ENCODE measurements around the gene GPHN. TPM values are rescaled to one million over a fixed set of nuclear protein-coding genes. Genes with fewer than 3 reads are reported as not detected.

GPHN gene
- polyA plus RNA-seq, 2 of the 4 experiments (the other 2 are of a cell fraction), result 12.7 to 15.5 TPM

- ChIA-PET CTCF (no interaction called here), POLR2A (no interaction called here)
- no peak overlapping the region for H3K4me2 ChIP-seq
- no peak overlapping the region for H3K4me3 ChIP-seq
- no peaks in the 10 kb centered on the region for H3K9me3 ChIP-seq
- no peaks in the 10 kb centered on the region for H3K4me1 ChIP-seq
- WGBS (ENCODE audit: missing lambda C conversion rate), result 87% methylated on average over 4 of the region's 4 CpGs
- no peak for ATAC-seq
- FAIRE-seq, result no peak
- DNase-seq (ENCODE audit: low read depth in 1 of 2, low spot score in 1 of 2), result no peak
- TF ChIP-seq CHD2 (IDR thresholded peaks at IDR 0.05; ENCODE audit: low read length, partially characterized antibody), result no peak
- no peak for TF ChIP-seq NFE2L2 (conservative IDR thresholded peaks at IDR 0.05; ENCODE audit: low read length)
- TF ChIP-seq ZNF302 (CRISPR knock-in tag; IDR thresholded peaks at IDR 0.05), result no peak
- TF ChIP-seq POLR2A (IDR thresholded peaks at IDR 0.05; ENCODE audit: low read length), result no peak
- no peak for TF ChIP-seq CHD4 (IDR thresholded peaks at IDR 0.05; ENCODE audit: borderline replicate concordance)
- no peak for TF ChIP-seq JUNB (IDR thresholded peaks at IDR 0.05)
- TF ChIP-seq RFX5 (IDR thresholded peaks at IDR 0.05), result no peak
- TF ChIP-seq KDM1A (IDR thresholded peaks at IDR 0.05; ENCODE audit: low read depth), result no peak
- no peak for TF ChIP-seq USF2 (IDR thresholded peaks at IDR 0.05)
- no peak for TF ChIP-seq ZSCAN20 (CRISPR knock-in tag; IDR thresholded peaks at IDR 0.05)
- TF ChIP-seq HES2 (IDR thresholded peaks at IDR 0.05), result no peak
- TF ChIP-seq RAD21 (conservative IDR thresholded peaks at IDR 0.05 in 1 of 2, IDR thresholded peaks at IDR 0.05 in 1 of 2), result no peak
- no peak for TF ChIP-seq CEBPB (IDR thresholded peaks at IDR 0.05)
- no peak for TF ChIP-seq PBX3 (IDR thresholded peaks at IDR 0.05)
- TF ChIP-seq HMGXB4 (CRISPR knock-in tag; IDR thresholded peaks at IDR 0.05; ENCODE audit: borderline replicate concordance), result no peak
- TF ChIP-seq E2F6 (IDR thresholded peaks at IDR 0.05; ENCODE audit: borderline replicate concordance, low read depth), result no peak
- no peak for TF ChIP-seq MAFK (IDR thresholded peaks at IDR 0.05; ENCODE audit: partially characterized antibody)
- no peak for TF ChIP-seq BCL3 (IDR thresholded peaks at IDR 0.05)
- no peak for TF ChIP-seq TP53 (CRISPR knock-in tag; IDR thresholded peaks at IDR 0.05)
- H3K27ac ChIP-seq, result no peak overlapping the region
Observed at GRCh38 chr14:66850258-66850888, 342.4 kb downstream of the GPHN start.

- ChIA-PET POLR2A (no interaction called here), CTCF (no interaction called here)
- Histone ChIP-seq H3K4me3 (no peak overlapping the region), H3K4me2 (no peak overlapping the region), H3K27ac (no peak overlapping the region), H3K9me3 (no peaks in the 10 kb centered on the region), H3K4me1 (no peaks in the 10 kb centered on the region)
- TF ChIP-seq FOSL2 (IDR thresholded peaks at IDR 0.05) (no peak), FOSL2 (CRISPR knock-in tag; IDR thresholded peaks at IDR 0.05) (no peak), RARB (CRISPR knock-in tag; IDR thresholded peaks at IDR 0.05) (no peak), HES2 (IDR thresholded peaks at IDR 0.05) (no peak), POLR2AphosphoS2 (conservative IDR thresholded peaks at IDR 0.05; ENCODE audit: low read length) (no peak), PHF8 (IDR thresholded peaks at IDR 0.05; ENCODE audit: borderline replicate concordance, low read depth) (no peak), RFX5 (IDR thresholded peaks at IDR 0.05) (no peak), FOXS1 (CRISPR knock-in tag; IDR thresholded peaks at IDR 0.05) (no peak), JUNB (IDR thresholded peaks at IDR 0.05) (no peak)
- 80% methylated on average over 3 of the region's 3 CpGs for WGBS (ENCODE audit: missing lambda C conversion rate)
- no peak for ATAC-seq
- DNase-seq (ENCODE audit: low read depth in 1 of 2, low spot score in 1 of 2), result no peak
- FAIRE-seq, result no peak
Observed at GRCh38 chr14:66853311-66853710, 345.4 kb downstream of the GPHN start.

Data from A549 (cell line).